Measurements from ENCODE around the gene FLNB. TPM values are rescaled to one million over a fixed set of nuclear protein-coding genes. Genes with fewer than 3 reads are reported as not detected.
A peak's percentile ranks its signal among the peaks of the same experiment; 100 is the strongest.

The FLNB gene
- total and polyA plus RNA-seq, 2 of the 4 experiments (the other 2 are of a cell fraction) = 78.0 to 136 TPM

GRCh38 chr3:58047826-58048225 is 39.6 kb downstream of the FLNB start:
- in situ Hi-C loops (cut with MboI; ENCODE audit: low sequenced_read_pairs) = no loop called here
- Histone ChIP-seq H2BK20ac (ENCODE audit: low read depth, low read length) (peak overlapping the region; percentile 95), H3K18ac (ENCODE audit: low read depth, low read length) (peak overlapping the region; percentile 63; the same call in 1 of the 2 replicates), H3K4me2 (ENCODE audit: low read depth, low read length) (no peak overlapping the region), H3K79me1 (ENCODE audit: low read depth in 1 of 2, low read length in 2 of 2) (peaks cover 22 to 77% of the 10 kb centered on the region in 2 experiments; a peak in 3 of 4 replicates), H2BK120ac (ENCODE audit: low read depth, low read length) (peak overlapping the region; percentile 93), H2AK5ac (ENCODE audit: low read depth, low read length) (peak overlapping the region; percentile 98), H3K9me3 (ENCODE audit: control insufficient read depth, insufficient read depth, low read length) (no peaks in the 10 kb centered on the region), H2AK9ac (replicated peaks; ENCODE audit: low read depth, low read length, poor library complexity) (no peak overlapping the region), H3K4me1 (ENCODE audit: control insufficient read depth, insufficient read depth, low read length) (peaks cover 47% of the 10 kb centered on the region), H2BK5ac (ENCODE audit: low read depth, low read length, poor library complexity, severe bottlenecking) (peak overlapping the region; percentile 72), H2AFZ (replicated peaks; ENCODE audit: low read length, poor library complexity) (no peak overlapping the region), H3K27ac (ENCODE audit: insufficient read depth, low read length) (peak overlapping the region; percentile 79), H3K23ac (ENCODE audit: low read depth, low read length) (no peak overlapping the region; the same call in 1 of the 2 replicates), H3K4me3 (ENCODE audit: insufficient read depth, low read depth, low read length) (no peak overlapping the region), H4K20me1 (ENCODE audit: insufficient read depth, low read length) (peaks cover 32% of the 10 kb centered on the region), H4K91ac (ENCODE audit: insufficient read depth, low read depth, low read length) (peak overlapping the region; percentile 93), H3K14ac (replicated peaks; ENCODE audit: low read depth, low read length) (peak overlapping the region; percentile 62), H3K9me1 (ENCODE audit: insufficient read depth, low read length) (peaks cover 43% of the 10 kb centered on the region), H3K27me3 (ENCODE audit: control insufficient read depth, insufficient read depth, low read length) (no peaks in the 10 kb centered on the region), H3K4ac (ENCODE audit: low read depth, low read length) (peak overlapping the region; percentile 93), H2BK15ac (ENCODE audit: low read depth, low read length) (peak overlapping the region; percentile 98; the same call in 1 of the 3 replicates), H3K9ac (ENCODE audit: low read depth, low read length) (no peak overlapping the region), H4K5ac (ENCODE audit: low read depth, low read length) (peak overlapping the region; percentile 84; the same call in 1 of the 2 replicates), H4K8ac (ENCODE audit: low read depth in 2 of 2, low read length in 2 of 2) (peak overlapping the region; percentile 22 to 78; a peak in 3 of 4 replicates), H3K56ac (ENCODE audit: extremely low read depth, insufficient read depth, low read length) (no peak overlapping the region), H3K36me3 (ENCODE audit: control insufficient read depth, insufficient read depth, low read length) (no peaks in the 10 kb centered on the region)
- dilution Hi-C loops (cut with HindIII; ENCODE audit: low sequenced_read_pairs, unreplicated experiment) = no loop called here
- ChIA-PET POLR2A (ENCODE audit: unreplicated experiment) (no interaction called here), CTCF (no interaction called here)
- peak; percentile 92 for DNase-seq
- WGBS, 2 experiments (ENCODE audit: extremely low coverage in 2 of 2, insufficient read length in 1 of 2) = 0% methylated on average over 1 of the region's 5 CpGs; no CpG with 5 or more reads in 1 of the 2 experiments
- ATAC-seq (ENCODE audit: low read depth) = peak; percentile 36
- BruUV-seq (replicated peaks) = no TSS peak
- no peak for TF ChIP-seq FOS (IDR thresholded peaks at IDR 0.05; ENCODE audit: low read depth, low read length)
- TF ChIP-seq CEBPB (IDR thresholded peaks at IDR 0.05; ENCODE audit: low read depth, low read length) = peak; percentile 35; the same call in 1 of the 2 replicates
- TF ChIP-seq POLR2A (IDR thresholded peaks at IDR 0.05; ENCODE audit: low read depth, low read length) = no peak
- TF ChIP-seq RAD21 (IDR thresholded peaks at IDR 0.05; ENCODE audit: low read length) = peak; percentile 6; the same call in 1 of the 2 replicates
- TF ChIP-seq BHLHE40 (IDR thresholded peaks at IDR 0.05; ENCODE audit: low read depth, low read length) = peak; percentile 21; the same call in 1 of the 2 replicates
- no peak for TF ChIP-seq NFE2L2 (IDR thresholded peaks at IDR 0.05; ENCODE audit: low read depth, low read length)
- intact Hi-C loops (cut with micrococcal nuclease) = loop anchor here (10.0 kb wide), 1 partner anchor 783 kb away; no protein-coding TSS in a partner anchor
